Measurements from ENCODE around the gene ASB2. TPM values are rescaled to one million over a fixed set of nuclear protein-coding genes. Genes with fewer than 3 reads are reported as not detected.

The ASB2 gene
- polyA plus RNA-seq, 1 donor (not counting 4 experiments of a cell fraction or from before 2014, with no cell fraction given): 0.56 TPM

DNA sequence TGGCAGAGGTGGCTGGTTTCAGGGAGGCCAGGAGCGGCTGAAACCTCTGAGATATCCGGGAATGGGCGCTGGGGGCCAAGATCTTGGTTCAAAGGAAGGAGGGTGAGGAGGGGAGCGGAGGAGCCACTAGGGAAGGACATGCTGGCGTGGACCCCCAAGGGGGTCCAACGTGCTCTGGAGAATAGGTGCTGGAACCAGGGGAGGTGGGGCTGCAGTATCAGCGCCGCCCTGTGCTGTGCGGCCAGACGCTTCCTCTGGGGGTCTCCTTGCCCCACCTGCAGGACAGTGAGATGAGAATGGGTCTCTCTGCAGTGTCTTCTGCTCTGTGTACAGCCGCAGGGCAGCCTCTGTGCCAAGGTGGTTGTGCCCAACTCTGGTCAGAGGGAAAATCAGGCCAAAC, 46.7 kb downstream of the ASB2 start:
- Histone ChIP-seq H3K4me1 (ENCODE audit: control insufficient read depth, extremely low read depth, insufficient read depth, low read length) (no peaks in the 10 kb centered on the region), H3K4me3 (ENCODE audit: control insufficient read depth in 2 of 3, extremely low read depth in 1 of 3, insufficient read depth in 2 of 3, low read depth in 1 of 3, low read length in 3 of 3) (no peak overlapping the region), H3K27me3 (ENCODE audit: control insufficient read depth, extremely low read depth, insufficient read depth, low read length) (no peaks in the 10 kb centered on the region), H3K36me3 (ENCODE audit: control insufficient read depth in 2 of 2, extremely low read depth in 1 of 2, insufficient read depth in 2 of 2, low read length in 2 of 2) (no peaks in the 10 kb centered on the region), H3K79me2 (ENCODE audit: control insufficient read depth, insufficient read depth, low read length) (no peaks in the 10 kb centered on the region), H3K9me1 (ENCODE audit: control insufficient read depth, extremely low read depth, insufficient read depth, low read length) (no peaks in the 10 kb centered on the region), H3K27ac (ENCODE audit: control insufficient read depth, insufficient read depth, low read length) (no peak overlapping the region), H3K9ac (ENCODE audit: control insufficient read depth, extremely low read depth, insufficient read depth, low read length) (no peak overlapping the region), H3K4me2 (ENCODE audit: control insufficient read depth, extremely low read depth, insufficient read depth, low read depth, low read length) (no peak overlapping the region), H4K20me1 (ENCODE audit: control insufficient read depth, extremely low read depth, insufficient read depth, low read length) (no peaks in the 10 kb centered on the region), H3K9me3 (ENCODE audit: control insufficient read depth, low read depth, low read length) (no peaks in the 10 kb centered on the region), H2AFZ (ENCODE audit: control insufficient read depth, low read length) (no peak overlapping the region)
- FAIRE-seq: no peak
- DNase-seq (ENCODE audit: low read depth, low spot score): no peak
- TF ChIP-seq EZH2 (IDR thresholded peaks at IDR 0.05; ENCODE audit: low read length): no peak
- TF ChIP-seq, protein P1, sequence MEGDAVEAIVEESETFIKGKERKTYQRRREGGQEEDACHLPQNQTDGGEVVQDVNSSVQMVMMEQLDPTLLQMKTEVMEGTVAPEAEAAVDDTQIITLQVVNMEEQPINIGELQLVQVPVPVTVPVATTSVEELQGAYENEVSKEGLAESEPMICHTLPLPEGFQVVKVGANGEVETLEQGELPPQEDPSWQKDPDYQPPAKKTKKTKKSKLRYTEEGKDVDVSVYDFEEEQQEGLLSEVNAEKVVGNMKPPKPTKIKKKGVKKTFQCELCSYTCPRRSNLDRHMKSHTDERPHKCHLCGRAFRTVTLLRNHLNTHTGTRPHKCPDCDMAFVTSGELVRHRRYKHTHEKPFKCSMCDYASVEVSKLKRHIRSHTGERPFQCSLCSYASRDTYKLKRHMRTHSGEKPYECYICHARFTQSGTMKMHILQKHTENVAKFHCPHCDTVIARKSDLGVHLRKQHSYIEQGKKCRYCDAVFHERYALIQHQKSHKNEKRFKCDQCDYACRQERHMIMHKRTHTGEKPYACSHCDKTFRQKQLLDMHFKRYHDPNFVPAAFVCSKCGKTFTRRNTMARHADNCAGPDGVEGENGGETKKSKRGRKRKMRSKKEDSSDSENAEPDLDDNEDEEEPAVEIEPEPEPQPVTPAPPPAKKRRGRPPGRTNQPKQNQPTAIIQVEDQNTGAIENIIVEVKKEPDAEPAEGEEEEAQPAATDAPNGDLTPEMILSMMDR (optimal IDR thresholded peaks at IDR 0.05 in 1 of 3, IDR thresholded peaks at IDR 0.05 in 1 of 3, conservative IDR thresholded peaks at IDR 0.05 in 1 of 3; ENCODE audit: extremely low read depth in 1 of 3, insufficient read depth in 2 of 3, low read length in 3 of 3): no peak
- dilution Hi-C loops (cut with MboI; ENCODE audit: extremely low pct_ligation_motif_present, low sequenced_read_pairs): no loop called here

DNA sequence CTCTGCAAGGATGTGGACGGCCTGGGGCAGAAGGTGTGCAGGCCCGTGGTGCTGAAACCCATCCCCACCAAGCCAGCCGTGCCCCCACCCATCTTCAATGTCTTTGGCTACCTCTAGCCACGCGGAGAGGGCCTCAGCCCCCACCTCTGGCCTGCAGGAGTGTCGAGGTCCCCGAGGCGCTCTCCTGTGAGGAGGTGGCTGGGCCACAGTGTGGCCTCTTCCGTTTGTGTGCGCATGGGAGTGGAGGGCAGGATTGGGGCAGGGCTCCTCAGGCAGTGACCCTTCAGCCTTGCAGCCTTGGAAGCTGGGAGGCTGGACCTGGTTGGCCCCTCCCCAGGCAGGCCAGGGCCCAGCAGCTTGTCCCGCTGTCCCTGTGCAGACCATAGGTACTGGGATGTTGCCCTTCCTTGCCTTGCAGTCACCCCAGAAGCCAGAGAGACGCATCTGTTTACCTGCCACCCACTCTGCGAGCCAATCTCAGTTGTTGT, 47.3 kb downstream of the ASB2 start:
- Histone ChIP-seq H3K36me3 (ENCODE audit: control insufficient read depth in 2 of 2, extremely low read depth in 1 of 2, insufficient read depth in 2 of 2, low read length in 2 of 2) (no peaks in the 10 kb centered on the region), H3K4me1 (ENCODE audit: control insufficient read depth, extremely low read depth, insufficient read depth, low read length) (no peaks in the 10 kb centered on the region), H3K27me3 (ENCODE audit: control insufficient read depth, extremely low read depth, insufficient read depth, low read length) (no peaks in the 10 kb centered on the region), H2AFZ (ENCODE audit: control insufficient read depth, low read length) (no peak overlapping the region), H3K9me3 (ENCODE audit: control insufficient read depth, low read depth, low read length) (no peaks in the 10 kb centered on the region), H3K4me2 (ENCODE audit: control insufficient read depth, extremely low read depth, insufficient read depth, low read depth, low read length) (no peak overlapping the region), H3K79me2 (ENCODE audit: control insufficient read depth, insufficient read depth, low read length) (no peaks in the 10 kb centered on the region), H3K9me1 (ENCODE audit: control insufficient read depth, extremely low read depth, insufficient read depth, low read length) (no peaks in the 10 kb centered on the region), H4K20me1 (ENCODE audit: control insufficient read depth, extremely low read depth, insufficient read depth, low read length) (no peaks in the 10 kb centered on the region), H3K4me3 (ENCODE audit: control insufficient read depth in 2 of 3, extremely low read depth in 1 of 3, insufficient read depth in 2 of 3, low read depth in 1 of 3, low read length in 3 of 3) (no peak overlapping the region), H3K9ac (ENCODE audit: control insufficient read depth, extremely low read depth, insufficient read depth, low read length) (no peak overlapping the region), H3K27ac (ENCODE audit: control insufficient read depth, insufficient read depth, low read length) (no peak overlapping the region)
- TF ChIP-seq, protein P1 (optimal IDR thresholded peaks at IDR 0.05 in 1 of 3, IDR thresholded peaks at IDR 0.05 in 1 of 3, conservative IDR thresholded peaks at IDR 0.05 in 1 of 3; ENCODE audit: extremely low read depth in 1 of 3, insufficient read depth in 2 of 3, low read length in 3 of 3): no peak
- TF ChIP-seq EZH2 (IDR thresholded peaks at IDR 0.05; ENCODE audit: low read length): no peak
- FAIRE-seq: no peak
- no peak for DNase-seq (ENCODE audit: low read depth, low spot score)
- dilution Hi-C loops (cut with MboI; ENCODE audit: extremely low pct_ligation_motif_present, low sequenced_read_pairs): no loop called here

All from keratinocyte (primary cell).